IPS-18a (cell line): ENCODE results near the gene COL17A1.

ENCODE experiments used
- H3K27ac ChIP-seq: one replicate; pipeline ENCODE4 v1.5.1; 2013; ENCODE audit warnings: low read length
- H3K27me3 ChIP-seq: one replicate; pipeline ENCODE4 v1.6.1; 2013; ENCODE audit warnings: mild to moderate bottlenecking, low read length; ENCODE audit not compliant: control insufficient read depth, insufficient read depth
- H3K36me3 ChIP-seq: one replicate; pipeline ENCODE4 v1.6.1; 2013; ENCODE audit warnings: low read depth, low read length; ENCODE audit not compliant: control insufficient read depth
- H3K4me1 ChIP-seq: one replicate; pipeline ENCODE4 v1.6.1; 2013; ENCODE audit warnings: low read depth, low read length; ENCODE audit not compliant: control insufficient read depth
- H3K4me3 ChIP-seq: one replicate; pipeline ENCODE4 v1.5.1; 2013; ENCODE audit warnings: low read length
- H3K9ac ChIP-seq: one replicate; pipeline ENCODE4 v1.6.1; 2013; ENCODE audit warnings: mild to moderate bottlenecking, low read length, moderate library complexity
- H3K9me3 ChIP-seq: one replicate; pipeline ENCODE4 v1.6.1; 2013; ENCODE audit warnings: low read depth, low read length; ENCODE audit not compliant: control insufficient read depth

The COL17A1 gene

DNA sequence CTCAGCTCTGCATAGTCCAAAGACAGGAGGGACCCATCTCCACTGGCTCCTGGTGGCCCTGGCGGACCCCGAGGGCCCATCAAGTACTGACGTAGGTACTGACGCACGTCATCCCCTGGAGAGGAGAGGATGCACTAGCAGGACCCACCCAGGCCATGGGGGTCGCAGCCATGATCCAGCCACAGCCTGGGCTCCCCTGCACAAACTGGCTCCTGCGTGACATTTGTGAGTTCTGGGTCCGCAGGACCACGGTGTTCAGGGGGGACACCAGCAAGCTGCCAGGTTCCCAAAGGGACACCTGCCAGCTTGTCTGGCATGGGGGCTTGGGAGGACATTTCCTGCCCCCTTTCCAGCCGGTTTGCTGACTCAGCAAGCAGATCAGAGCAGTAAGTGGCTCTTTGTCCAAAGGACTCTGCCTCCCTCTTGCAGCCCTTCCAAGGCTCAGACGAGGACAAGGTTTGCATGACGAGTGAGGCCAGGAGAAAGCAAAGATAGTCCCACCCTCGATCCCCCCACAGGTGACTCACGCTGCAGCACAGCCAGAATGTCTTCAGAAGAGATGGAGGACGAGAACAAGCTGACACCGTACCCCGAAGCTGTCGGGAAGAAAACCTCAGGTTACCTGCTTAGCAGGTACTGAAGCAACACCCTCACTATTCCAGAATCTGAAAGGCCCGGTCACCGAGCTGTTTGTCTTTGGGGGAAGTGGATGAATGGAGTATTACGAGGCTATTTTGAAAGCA is 49.0 kb downstream of the COL17A1 start:
- Histone ChIP-seq H3K36me3 (no peaks in the 10 kb centered on the region), H3K9me3 (no peaks in the 10 kb centered on the region), H3K27me3 (no peaks in the 10 kb centered on the region), H3K4me3 (no peak overlapping the region), H3K9ac (no peak overlapping the region), H3K4me1 (peaks cover 11% of the 10 kb centered on the region), H3K27ac (no peak overlapping the region)

DNA sequence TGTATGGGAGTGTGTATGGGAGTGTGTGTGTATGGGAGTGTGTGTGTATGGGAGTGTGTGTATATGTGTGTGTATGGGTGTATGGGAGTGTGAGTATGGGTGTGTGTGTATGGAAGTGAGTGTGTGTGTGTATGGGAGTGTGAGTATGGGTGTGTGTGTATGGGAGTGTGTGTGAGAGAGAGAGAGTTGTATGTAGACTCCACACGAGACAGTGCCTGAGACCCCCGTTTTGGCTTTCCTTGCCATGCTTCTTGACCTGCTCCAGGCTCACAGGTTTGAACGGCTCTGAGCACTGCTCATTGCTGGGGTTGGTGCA is 49.7 kb downstream of the COL17A1 start:
- peaks cover 16% of the 10 kb centered on the region for H3K4me1 ChIP-seq
- H3K27me3 ChIP-seq = no peaks in the 10 kb centered on the region
- H3K9me3 ChIP-seq = no peaks in the 10 kb centered on the region
- H3K9ac ChIP-seq = no peak overlapping the region
- no peaks in the 10 kb centered on the region for H3K36me3 ChIP-seq
- no peak overlapping the region for H3K4me3 ChIP-seq
- H3K27ac ChIP-seq = no peak overlapping the region

DNA sequence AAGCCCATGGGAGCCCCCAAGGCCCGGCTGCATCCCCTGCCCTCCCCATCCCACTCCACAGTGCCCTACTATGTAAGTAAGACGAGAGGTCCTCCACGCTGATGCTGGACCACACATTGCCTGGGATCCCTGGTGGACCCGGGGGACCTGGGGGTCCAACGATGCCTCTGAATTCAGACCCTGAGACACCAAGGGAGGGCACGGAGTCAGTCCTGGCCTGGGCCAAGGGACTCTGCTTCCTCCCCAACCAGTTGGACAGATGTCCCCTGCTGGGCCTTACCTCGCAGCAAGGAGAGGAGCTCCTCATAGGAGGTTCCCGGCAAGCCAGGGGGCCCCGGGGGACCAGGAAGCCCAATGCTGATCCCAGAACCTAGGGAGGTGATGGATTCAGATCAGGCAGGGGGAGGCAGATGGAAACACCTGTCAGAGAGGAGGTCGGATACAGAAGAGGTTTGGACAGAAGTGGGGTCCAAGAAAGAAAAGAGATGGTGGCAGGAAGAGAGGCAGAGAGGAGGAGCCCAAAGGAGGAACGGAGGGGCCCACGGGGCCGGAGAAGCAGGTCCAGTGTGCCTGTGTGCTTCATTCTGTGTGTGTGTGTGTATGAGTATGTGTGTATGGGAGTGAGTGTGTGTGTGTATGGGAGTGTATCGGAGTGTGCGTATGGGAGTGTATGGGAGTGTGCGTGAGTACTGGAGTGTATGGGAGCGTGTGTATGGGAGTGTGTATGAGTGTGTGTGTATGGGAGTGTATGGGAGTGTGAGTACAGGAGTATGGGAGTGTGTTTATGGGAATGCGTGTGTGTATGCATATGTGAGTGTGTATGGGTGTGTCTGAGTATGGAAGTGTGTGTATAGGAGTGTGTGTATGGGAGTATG is 50.2 kb downstream of the COL17A1 start:
- Histone ChIP-seq H3K27me3 (no peaks in the 10 kb centered on the region), H3K27ac (no peak overlapping the region), H3K9me3 (no peaks in the 10 kb centered on the region), H3K4me1 (peaks cover 16% of the 10 kb centered on the region), H3K9ac (no peak overlapping the region), H3K4me3 (no peak overlapping the region), H3K36me3 (no peaks in the 10 kb centered on the region)

DNA sequence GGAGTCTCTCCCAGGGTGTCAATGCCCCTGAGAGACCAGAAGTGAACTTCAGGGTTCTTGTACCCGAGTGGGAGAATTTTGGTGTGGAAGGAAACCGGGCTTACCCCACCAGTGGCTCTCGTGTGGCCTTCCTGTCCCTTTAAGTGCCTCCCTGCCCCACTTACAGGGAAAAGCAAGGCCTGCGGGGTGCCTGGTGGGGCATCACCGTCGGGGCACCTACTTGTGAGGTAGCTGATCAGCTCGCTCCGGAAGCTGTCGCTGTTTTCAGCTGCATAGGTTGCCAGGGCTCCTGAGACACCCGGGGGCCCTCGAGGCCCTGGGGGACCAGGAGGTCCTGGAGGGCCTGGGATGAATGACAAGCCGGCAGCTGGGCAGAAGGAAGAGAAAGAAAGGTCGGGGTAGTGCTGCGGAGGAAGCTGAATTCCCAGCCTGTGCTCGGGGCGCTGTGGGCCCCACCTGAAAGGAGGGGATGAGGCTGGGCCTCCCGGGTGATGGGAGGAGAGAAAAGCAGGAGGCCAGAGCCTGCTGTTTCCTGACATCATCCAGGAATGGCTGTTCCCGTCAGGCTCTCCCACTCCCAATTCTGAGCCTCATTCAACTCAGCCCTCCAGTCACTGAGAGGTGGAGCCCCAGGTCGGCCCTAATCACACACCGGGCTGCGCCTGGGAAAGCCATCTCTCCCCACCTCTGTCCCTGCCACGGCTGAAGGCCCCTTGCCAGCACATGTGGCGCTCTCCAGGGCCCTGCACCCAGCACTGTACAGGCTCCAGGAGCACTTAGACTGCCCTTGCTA is 51.1 kb downstream of the COL17A1 start:
- Histone ChIP-seq H3K4me3 (no peak overlapping the region), H3K27me3 (no peaks in the 10 kb centered on the region), H3K27ac (no peak overlapping the region), H3K9ac (no peak overlapping the region), H3K9me3 (no peaks in the 10 kb centered on the region), H3K4me1 (peaks cover 16% of the 10 kb centered on the region), H3K36me3 (no peaks in the 10 kb centered on the region)

DNA sequence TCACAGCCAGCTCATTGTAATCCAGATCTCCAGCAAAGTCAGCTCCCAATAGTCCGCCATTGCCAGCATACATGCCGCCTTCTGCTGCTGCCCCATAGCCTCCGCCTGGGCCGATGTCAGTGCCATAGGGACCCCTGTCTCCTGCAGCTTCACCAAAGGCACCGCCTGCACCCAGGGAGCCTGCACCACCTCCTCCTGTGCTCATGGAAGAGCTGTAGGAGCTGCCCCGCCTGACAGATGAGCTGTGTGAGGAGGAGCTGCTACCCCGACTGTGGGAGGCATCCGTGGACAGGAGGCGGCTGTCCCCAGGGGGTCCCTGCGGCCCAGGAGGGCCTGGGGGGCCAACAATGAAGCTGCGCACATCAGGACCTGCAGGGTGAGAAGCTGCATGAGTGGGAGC is 51.7 kb downstream of the COL17A1 start:
- H3K36me3 ChIP-seq = no peaks in the 10 kb centered on the region
- no peaks in the 10 kb centered on the region for H3K9me3 ChIP-seq
- H3K4me3 ChIP-seq = no peak overlapping the region
- peaks cover 16% of the 10 kb centered on the region for H3K4me1 ChIP-seq
- H3K27me3 ChIP-seq = no peaks in the 10 kb centered on the region
- no peak overlapping the region for H3K27ac ChIP-seq
- no peak overlapping the region for H3K9ac ChIP-seq

DNA sequence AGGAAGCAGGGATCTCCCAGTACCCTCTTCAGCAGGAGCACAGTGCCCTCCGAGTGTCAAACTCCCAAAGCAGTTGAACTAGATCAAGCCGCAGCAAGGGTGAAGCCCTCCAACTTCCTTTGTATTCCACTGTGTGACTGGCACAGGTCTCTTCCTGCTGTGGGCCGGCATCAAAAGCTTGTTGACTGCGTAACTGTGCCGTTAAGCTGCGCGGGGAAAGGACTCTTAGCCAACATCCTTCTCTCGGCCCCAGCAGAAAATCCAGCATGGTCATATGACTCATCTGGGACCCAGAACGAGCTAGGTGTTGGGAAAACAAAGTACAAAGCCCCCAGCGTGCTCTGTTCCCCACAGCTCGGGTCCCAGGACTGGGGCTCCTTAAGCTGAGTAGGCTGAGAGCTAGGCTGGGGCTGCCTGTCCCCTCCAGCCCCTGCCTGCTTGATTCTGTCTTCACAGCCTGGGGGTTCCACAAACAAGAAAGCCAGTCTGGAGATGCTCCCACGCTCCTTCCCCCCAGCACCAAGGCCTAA is 52.2 kb downstream of the COL17A1 start:
- H3K27me3 ChIP-seq = no peaks in the 10 kb centered on the region
- no peaks in the 10 kb centered on the region for H3K36me3 ChIP-seq
- H3K4me1 ChIP-seq = peaks cover 16% of the 10 kb centered on the region
- no peak overlapping the region for H3K9ac ChIP-seq
- no peak overlapping the region for H3K4me3 ChIP-seq
- no peaks in the 10 kb centered on the region for H3K9me3 ChIP-seq
- H3K27ac ChIP-seq = no peak overlapping the region

DNA sequence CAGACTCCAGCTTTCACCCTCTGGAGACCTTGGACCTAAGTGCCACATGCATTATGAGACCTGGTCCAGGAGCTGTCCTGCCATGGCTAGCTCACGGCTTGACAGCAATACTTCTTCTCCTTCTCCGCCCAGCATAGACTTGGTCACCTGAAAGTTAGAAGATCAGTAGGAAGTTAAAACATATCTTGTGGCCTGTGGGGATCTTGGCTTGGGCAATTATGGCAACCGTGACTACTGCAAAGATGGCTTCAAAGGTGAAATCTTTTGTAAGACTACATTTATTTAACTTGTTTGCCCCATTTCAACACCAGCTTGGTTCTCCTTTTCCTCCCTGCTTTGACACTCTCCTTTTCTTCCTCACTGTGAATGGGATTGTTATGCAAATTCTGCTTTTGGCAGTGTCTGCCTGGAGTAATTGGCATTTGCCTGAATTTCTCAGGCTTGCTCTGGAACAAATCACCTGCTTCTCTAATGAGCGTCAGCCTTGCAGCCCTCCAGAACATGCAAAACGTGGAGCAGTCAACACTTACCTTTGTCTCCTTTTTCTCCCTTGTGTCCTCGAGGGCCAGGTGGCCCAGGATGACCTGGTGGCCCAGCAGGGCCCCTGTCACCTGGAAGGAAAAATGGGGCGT is 53.4 kb downstream of the COL17A1 start:
- Histone ChIP-seq H3K4me1 (peaks cover 16% of the 10 kb centered on the region), H3K9me3 (no peaks in the 10 kb centered on the region), H3K27ac (no peak overlapping the region), H3K9ac (no peak overlapping the region), H3K27me3 (no peaks in the 10 kb centered on the region), H3K4me3 (no peak overlapping the region), H3K36me3 (no peaks in the 10 kb centered on the region)

DNA sequence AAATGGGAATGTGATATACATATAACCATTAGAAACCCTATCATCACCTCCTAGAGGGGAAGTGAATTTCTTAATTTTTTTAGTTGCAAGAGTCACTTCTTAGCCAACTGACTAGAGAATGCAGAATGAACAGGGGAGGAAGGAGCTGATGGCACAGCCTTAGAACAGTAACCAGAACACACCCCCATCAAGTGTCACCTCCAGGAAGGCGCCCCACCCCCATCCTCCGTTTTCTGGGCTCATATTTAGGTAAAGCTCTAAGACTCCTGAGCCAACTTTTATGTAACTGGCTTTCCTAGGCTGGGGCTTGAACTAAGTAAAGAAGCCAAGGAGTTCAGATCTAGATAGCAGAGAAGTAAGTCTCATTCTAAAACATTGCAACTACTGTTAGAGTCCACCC is 54.0 kb downstream of the COL17A1 start:
- Histone ChIP-seq H3K27ac (no peak overlapping the region), H3K9ac (no peak overlapping the region), H3K9me3 (no peaks in the 10 kb centered on the region), H3K36me3 (no peaks in the 10 kb centered on the region), H3K4me1 (peaks cover 16% of the 10 kb centered on the region), H3K27me3 (no peaks in the 10 kb centered on the region), H3K4me3 (no peak overlapping the region)

DNA sequence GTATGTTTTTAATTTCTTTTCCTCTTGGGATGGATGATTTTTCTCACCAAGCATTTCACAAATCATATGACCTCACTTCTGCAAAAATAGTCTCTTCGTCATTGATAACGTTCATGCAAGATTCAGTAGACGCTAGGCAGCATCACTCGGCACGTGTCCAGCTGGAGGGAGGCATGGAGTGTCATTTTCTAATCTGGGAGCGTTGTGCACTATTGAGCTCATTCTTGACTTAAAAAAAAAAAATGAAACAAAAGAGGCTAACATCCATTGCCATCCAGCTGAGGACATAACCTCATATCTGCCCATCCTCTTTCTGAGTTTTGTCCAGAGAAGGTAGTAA is 56.2 kb downstream of the COL17A1 start:
- Histone ChIP-seq H3K4me1 (peaks cover 16% of the 10 kb centered on the region), H3K9me3 (no peaks in the 10 kb centered on the region), H3K27ac (no peak overlapping the region), H3K27me3 (no peaks in the 10 kb centered on the region), H3K4me3 (no peak overlapping the region), H3K9ac (no peak overlapping the region), H3K36me3 (no peaks in the 10 kb centered on the region)

DNA sequence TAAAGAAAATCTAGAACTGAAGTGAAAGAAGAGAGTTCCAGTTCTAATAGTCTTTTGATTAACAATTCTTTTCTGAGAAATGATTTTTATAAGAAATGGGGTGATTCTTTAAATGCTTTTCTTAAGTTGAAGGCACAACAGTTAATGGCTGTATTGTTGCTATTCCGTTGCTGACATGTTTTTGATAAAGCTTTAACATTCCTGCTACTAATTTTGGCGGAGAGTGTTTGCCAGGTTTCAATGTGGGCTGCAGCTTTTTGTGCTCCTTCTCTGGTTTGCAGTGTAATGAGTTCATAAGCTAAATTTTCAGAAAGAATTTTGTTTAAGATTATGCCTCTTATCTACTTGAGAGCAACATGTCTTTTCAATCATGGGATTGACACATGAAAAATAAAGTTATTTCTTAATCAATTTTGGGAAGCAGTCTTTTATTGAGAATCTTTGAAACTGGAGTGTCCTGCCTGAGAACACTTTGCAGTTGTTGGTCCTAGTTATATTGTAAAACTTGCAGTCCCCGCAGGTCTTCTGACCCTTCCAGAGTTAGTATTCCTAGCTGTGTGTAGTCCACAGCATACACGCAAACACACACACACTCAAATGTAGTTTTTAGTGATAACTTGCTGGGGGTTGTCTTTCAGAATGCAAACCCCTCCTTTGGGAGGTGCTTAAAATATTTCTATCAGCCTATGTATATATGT is 56.7 kb downstream of the COL17A1 start:
- H3K27ac ChIP-seq = no peak overlapping the region
- H3K9ac ChIP-seq = no peak overlapping the region
- no peaks in the 10 kb centered on the region for H3K27me3 ChIP-seq
- H3K4me3 ChIP-seq = no peak overlapping the region
- H3K9me3 ChIP-seq = no peaks in the 10 kb centered on the region
- H3K36me3 ChIP-seq = no peaks in the 10 kb centered on the region
- peaks cover 16% of the 10 kb centered on the region for H3K4me1 ChIP-seq

DNA sequence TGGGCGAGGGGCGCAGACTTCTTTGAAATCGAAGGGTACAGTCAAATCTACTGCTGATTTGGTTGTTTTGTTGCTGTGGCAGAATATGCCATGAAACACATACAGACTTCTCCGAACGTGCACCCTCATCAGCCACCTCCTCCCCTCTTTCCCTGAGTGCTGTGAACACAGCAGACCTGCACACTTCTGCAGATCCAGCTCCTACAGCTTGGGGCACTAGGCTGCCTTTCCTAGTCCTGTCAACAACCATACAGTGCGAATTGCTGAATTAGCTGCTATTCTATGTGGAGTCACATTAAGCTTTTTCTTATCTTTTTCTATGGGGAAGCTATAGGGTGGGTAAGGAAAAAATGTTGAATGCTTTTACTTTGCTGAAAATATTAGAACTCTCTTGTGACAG is 57.5 kb downstream of the COL17A1 start:
- Histone ChIP-seq H3K9ac (no peak overlapping the region), H3K36me3 (peaks cover 4% of the 10 kb centered on the region), H3K4me1 (peaks cover 16% of the 10 kb centered on the region), H3K27me3 (no peaks in the 10 kb centered on the region), H3K9me3 (no peaks in the 10 kb centered on the region), H3K27ac (no peak overlapping the region), H3K4me3 (no peak overlapping the region)
